Brain pericyte (primary cell): ENCODE data around the gene NRN1L.
A peak's percentile ranks its signal among the peaks of the same experiment; 100 is the strongest.
"Not testable (repeated sequence)": the region's sequence is repeated elsewhere in the genome, so short reads cannot be mapped to it uniquely, and the experiment has no call there.

Experiments used
- DNase-seq: peaks from one replicate; pipeline ENCODE4 v3.0.0-alpha.2; 2012; ENCODE audit warnings: low read depth, low spot score

NRN1L gene

DNA sequence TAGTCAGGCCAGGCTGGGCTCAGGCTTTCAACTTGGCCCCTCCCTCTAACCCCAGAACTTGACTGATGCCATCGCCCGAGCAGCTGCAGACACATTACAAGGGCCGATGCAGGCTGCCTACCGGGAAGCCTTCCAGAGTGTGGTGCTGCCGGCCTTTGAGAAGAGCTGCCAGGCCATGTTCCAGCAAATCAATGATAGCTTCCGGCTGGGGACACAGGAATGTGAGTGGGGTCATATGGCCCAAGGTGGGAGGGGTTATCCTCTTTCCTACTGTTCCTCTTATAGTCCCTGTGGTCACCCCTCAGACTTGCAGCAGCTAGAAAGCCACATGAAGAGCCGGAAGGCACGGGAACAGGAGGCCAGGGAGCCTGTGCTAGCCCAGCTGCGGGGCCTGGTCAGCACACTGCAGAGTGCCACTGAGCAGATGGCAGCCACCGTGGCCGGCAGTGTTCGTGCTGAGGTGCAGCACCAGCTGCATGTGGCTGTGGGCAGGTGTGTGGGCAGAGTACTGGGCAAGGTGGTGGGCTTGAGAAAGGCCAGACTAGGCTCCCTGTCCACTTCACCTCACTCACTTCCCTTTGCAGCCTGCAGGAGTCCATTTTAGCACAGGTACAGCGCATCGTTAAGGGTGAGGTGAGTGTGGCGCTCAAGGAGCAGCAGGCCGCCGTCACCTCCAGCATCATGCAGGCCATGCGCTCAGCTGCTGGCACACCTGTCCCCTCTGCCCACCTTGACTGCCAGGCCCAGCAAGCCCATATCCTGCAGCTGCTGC is 2.1 kb upstream of the NRN1L start:
- DNase-seq, result no peak

DNA sequence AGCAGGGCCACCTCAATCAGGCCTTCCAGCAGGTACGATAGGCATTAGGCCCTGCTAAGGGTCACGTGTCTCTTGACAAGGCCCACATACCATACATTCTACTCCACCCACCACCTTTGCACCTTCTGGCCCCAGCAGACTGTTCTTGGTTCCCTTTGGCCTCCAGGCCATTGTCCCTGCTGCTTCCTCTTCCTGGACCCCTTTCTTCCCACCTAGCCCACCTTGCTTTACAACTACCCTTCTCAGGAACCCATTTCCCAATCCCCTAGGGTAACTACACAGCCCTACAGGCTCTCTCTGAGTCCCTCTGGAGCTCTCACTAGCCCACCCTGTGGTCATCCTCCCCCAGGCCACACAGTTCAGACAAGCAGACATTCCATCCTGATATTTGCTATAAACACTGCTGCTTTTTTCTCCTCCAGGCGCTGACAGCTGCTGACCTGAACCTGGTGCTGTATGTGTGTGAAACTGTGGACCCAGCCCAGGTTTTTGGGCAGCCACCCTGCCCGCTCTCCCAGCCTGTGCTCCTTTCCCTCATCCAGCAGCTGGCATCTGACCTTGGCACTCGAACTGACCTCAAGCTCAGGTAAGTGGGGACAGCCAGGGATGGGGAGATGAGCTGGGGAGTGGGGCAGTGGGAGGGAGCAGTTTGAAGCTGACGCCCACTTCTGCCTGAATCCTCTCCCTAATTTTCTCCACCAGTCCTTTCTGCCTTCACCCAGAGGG is 1.4 kb upstream of the NRN1L start:
- DNase-seq, result no peak

DNA sequence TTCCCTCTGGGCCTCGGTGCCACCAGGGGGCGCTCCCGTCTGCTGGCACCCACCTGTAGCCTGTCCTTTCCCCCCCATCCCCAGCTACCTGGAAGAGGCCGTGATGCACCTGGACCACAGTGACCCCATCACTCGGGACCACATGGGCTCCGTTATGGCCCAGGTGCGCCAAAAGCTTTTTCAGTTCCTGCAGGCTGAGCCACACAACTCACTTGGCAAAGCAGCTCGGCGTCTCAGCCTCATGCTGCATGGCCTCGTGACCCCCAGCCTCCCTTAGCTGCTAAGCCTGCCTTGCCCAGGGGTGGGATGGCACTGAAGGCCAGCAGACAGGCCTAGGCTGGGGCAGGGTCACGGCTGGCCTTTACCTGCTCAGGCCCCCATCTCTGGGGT is 818 bp upstream of the NRN1L start:
- no peak for DNase-seq

DNA sequence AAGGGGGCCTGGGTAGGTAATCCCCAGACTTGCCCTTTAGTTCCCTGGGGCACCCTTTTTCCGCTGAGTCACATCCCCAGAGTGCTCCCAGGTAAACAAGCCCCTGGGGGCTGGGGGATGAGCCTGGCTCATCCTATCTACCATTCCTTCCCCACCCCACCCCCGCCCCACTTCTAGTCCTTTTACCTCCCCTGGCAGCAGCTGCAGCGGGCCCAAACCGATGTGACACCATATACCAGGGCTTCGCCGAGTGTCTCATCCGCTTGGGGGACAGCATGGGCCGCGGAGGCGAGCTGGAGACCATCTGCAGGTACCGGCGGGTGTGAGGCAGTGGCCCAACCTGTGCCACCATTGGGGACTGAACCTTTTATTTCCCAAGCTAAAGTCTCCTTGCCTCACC is 860 bp downstream of the NRN1L start:
- DNase-seq, result no peak

DNA sequence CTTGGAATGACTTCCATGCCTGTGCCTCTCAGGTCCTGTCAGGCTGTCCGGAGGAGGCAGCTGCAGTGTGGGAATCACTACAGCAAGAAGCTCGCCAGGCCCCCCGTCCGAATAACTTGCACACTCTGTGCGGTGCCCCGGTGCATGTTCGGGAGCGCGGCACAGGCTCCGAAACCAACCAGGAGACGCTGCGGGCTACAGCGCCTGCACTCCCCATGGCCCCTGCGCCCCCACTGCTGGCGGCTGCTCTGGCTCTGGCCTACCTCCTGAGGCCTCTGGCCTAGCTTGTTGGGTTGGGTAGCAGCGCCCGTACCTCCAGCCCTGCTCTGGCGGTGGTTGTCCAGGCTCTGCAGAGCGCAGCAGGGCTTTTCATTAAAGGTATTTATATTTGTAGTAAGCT is 1.3 kb downstream of the NRN1L start:
- DNase-seq, result no peak

DNA sequence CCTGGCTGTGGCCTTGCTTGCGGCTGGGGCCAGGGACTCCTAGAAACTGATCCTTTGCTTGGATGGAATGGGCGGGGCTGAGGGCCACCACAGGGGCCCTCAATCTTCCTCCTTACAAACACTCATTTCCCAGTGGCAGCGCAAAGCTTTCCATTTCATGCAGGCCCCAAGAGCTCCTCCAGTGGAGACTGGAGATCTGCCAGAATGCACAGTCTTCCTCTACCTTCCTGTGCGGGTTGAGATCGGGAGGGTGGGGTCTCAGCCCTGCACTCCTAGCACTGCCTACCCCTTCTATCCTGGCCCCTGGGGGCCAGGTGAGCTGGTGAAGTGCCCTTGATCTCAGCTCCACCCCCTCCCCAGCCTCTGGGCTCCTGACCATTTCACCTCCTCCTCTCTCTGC is 1.7 kb downstream of the NRN1L start:
- DNase-seq, result no peak

DNA sequence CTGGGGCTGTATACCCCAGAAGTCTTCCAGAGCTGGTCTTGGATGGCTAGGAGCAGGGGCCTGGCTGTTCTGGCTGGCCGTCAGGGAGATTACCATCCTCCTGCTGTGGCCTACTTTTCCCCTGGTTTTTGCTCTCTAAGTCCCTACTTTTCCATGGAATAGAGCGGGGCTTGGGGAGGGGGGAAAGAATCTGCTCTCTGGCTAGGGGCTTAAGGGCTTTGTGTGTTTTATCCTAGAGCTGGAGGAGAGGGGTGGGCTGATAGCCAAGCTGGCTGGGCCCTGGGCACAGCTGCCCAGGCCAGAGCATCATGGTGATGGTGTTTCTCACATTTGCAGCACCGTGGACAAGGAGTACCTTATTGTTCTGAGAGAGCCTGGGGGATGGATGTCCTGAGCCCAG is 3.6 kb downstream of the NRN1L start:
- no peak for DNase-seq

DNA sequence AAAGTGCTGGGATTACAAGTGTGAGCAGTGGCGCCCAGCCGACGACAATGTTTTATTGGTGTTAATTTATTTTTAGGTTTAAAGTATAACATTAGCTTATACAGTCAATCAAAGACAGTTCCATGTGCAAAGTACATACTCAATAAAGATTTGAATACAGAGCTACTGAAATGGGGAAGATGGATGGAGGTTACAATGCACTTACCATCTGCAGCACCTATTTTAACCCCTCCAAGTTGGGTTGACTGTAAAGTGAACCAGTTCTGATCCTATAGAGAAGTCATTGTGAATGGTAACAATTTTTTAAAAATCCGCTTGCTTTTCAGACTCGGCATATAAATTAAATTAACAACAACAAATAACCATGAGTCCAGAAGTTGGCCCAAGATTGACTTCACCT is 7.7 kb downstream of the NRN1L start:
- no peak for DNase-seq

DNA sequence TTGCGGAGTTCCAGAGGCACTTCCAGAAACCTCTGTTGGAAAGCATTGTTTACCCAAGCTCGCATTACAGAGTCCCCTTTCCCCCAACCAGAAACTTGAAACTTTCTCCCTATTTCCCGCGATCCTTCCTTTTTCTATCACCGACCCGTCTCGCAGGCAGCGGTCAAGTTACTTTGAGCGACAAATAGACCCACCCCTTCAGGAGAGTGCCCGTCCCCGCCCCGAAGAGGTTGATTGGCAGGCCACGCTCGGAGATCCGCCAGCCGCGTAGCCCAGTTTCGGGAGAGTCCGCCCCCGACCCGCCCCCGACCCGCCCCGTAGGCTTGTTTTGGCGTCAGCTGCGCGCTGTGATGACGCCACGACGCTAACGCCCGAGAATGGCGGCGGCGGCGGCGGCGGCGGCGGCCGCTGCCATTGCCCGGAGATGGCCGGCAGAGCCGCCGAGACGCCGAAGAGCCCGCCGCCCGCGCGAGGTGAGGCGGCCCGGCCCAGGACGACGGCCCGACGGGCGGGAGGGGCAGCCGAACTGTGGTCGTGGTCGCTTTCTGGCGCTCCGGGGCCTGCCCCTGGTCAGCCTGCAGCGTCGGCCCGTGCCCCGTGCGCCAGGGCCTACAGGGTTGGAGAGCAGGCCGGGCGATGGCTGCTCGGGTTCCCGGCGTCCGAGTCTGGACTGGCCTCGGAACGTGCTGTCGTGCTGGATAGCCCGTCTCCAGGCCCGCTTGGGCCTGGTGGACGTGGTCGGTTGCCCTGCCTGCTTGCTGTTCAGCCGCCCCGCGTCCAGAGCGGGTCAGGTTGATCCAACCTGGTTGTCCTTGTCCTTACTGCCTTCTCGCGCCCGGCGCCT is 8.4 kb downstream of the NRN1L start, which contains the start of gene PSKH1:
Gene PSKH1, plus strand, starts transcription at position 356 of the 844 bp plus-strand sequence. CDS start 15,496 bp downstream, outside the sequence.
- peak; percentile 85 for DNase-seq

DNA sequence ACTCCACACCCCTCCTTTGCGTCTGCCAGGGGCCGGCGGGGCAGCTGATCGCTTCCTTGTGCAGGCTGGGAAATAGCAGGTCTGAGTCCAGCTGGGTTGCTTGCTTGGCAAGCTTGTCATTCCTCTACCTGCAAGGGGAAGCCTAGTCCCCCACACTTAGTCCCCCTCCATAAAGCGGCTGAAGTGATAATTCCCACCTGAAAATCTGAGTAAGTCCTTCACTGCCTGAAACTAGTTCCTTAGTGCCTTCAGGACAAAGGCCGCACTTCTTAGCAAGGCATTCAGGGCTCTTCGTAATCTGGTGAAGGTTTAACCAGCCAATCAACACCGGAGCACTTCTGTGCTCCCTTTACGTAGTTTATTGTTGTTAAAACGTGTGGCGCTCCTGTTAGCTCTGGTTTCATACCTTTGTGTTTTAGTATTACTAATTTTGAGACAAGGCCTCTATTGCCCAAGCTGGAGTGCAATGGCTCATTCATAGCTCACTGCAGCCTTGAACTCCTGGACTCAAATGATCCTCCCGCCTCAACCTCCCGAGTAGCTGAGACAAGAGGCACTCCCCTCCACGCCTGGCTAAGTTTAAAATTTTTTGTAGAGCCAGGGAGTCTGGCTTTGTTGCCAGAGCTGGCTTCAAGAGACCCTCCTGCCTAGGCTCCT is 9.2 kb downstream of the NRN1L start:
- DNase-seq, result no peak

DNA sequence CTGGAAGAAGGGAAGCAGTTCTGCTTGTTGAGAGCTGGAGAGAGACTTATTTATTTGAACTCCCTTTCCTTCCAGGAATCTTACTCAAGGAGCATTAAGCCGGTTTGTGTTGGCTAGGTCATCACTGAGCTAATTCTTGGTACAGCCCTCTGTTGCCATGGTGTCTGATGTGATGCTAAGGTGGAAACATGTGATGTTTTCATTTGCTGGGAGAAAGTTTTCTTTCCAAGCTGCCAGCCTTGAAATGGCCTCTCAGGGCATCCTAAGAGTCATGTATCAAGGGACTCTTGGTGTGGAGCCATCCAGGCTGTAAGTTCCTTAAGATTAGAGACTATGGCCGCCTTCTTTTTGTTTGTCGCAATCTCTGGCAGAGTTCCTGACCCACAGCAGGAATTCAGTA is 12.5 kb downstream of the NRN1L start:
- no peak for DNase-seq

DNA sequence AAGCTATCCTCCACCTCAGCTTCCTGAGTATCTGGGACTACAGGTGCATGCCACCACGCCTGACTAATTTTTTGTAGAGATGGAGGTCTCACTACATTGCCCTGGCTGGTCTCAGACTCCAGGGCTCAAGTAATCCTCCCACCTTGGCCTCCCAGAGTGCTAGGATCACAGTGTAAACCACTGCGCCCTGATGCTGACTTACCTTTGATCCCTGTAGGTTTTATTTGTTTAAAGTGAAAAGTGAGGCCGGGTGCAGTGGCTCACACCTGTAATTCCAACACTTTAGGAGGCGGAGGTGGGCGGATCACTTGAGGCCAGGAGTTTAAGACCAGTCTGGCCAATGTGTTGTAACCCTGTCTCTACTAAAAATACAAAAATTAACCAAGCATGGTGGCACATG is 17.0 kb downstream of the NRN1L start:
- DNase-seq, result no peak

DNA sequence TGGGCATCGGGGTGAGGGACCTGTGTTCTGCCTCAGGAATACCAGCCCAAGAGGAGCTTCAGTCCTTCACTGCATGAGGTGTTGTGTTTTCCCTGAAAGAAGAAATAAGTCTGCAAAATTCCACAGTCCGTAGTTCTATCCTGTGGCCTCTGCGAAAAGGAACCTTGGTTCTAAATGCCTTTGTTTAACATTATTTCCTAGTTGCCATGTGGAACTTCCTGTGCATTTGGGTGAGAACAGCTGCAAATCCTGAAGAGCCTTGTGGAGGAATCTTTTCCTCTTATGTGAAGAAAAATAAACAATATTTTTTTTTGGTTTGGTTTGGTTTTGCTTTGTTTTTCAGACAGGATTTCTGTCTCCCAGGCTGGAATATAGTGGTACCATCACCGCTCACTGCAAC is 18.1 kb downstream of the NRN1L start:
- DNase-seq, result no peak

DNA sequence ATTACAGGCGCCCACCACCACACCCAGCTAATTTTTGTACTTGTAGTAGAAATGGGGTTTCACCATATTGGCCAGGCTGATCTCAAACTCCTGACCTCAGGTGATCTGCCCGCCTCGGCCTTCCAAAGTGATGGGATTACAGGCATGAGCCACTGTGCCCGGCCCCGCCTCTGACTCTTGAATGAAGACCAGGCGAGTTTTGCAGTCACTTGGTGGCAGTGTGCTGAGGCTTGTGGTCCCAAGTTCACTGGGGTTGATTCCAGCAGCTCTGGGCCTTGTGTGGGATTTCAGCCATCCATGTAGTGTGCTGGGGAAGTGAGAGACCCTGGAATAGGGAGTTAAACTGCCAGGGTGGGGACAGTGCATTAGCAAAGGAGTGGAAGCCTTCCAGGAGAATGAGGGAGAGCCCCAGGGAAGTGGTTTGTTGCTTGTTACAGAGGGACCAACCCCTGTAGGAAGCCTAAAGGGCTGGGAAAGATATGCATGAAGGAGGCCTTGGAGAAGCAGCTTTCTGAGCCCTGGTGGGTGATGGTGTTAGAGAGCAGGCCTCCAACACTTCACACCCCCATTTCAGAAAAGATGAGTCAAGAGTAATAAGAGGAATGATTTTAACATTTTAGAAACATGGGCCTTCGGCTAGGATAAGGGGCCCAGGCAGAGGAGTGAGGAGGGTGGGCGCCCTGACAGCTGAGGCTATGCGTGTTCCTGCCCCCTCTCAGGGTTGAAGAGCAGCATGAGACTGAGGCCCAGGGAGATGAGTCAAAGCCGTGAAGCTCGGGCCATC is 22.9 kb downstream of the NRN1L start:
- no peak for DNase-seq

DNA sequence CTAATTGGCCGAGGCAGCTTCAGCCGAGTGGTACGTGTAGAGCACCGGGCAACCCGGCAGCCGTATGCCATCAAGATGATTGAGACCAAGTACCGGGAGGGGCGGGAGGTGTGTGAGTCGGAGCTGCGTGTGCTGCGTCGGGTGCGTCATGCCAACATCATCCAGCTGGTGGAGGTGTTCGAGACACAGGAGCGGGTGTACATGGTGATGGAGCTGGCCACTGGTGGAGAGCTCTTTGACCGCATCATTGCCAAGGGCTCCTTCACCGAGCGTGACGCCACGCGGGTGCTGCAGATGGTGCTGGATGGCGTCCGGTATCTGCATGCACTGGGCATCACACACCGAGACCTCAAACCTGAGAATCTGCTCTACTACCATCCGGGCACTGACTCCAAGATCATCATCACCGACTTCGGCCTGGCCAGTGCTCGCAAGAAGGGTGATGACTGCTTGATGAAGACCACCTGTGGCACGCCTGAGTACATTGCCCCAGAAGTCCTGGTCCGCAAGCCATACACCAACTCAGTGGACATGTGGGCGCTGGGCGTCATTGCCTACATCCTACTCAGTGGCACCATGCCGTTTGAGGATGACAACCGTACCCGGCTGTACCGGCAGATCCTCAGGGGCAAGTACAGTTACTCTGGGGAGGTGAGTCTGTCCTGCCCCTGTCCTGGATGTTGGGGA is 24.5 kb downstream of the NRN1L start:
- no peak for DNase-seq

DNA sequence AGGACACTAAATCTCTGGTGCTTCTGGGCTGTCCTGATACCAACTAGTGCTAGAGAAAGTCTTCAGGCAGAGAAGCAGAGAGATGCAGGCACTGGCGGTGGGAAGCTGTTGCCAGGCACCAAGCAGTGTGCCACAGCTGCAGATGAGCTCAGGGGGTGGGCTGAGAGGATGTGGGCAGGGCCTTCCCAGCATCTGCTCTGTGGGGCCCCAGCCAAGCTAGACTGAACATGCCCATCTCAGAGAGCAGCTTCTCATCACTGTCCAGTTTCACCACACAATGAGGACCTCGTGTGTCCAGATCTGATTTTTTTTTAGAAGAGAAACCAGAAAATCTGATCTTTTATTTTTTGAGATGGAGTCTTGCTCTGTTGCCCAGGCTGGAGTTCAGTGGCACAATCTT is 25.5 kb downstream of the NRN1L start:
- DNase-seq, result peak; percentile 81

DNA sequence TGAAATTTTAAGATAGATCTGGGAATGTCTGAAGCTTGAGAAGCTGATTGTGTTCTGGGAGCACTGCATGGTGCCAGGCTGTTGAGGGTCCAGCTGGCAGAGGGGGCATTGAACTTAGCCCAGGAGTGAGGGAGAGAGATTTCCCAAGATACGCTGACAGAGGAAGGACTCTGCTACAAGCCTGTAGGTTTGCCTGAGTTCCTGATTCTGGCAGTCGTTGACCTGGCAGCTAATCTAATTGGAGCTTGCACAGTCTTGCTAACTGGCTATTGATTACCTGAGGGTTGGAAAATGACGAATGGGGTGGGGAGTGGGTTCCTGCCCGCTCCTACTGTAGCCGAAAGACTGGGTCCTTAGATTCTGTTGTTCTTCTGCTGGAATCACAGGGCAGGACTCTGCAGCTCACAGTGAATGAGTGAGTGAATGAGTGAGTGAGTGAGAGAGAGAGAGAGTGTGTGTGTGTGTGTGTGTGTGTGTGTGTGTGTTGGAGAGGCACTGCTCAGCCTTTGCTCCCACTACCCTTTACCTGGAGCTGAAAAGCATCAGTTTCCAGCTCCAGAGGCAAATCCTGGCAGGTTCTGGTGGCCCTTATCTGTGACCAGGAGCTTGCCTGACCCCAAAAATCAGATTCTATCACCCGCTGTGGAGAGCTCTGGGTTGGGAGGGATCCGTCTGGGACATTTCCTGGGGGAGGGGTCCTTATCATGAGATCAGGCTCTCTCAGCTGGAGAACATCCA is 30.2 kb downstream of the NRN1L start:
- DNase-seq, result no peak

DNA sequence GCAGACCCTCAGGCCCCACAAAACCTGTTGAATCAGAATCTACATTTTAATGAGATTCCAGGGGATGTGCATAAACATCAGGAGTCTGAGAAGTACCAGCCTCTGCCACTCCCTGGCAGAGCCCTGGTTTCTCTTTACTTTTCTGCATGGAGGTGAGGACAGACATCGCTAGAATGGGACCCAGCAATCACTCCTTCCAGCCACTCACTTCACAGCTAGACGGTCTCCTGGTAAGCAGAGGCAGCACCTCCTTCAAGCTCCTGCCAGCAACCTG is 30.7 kb downstream of the NRN1L start:
- not testable (repeated sequence) for DNase-seq

DNA sequence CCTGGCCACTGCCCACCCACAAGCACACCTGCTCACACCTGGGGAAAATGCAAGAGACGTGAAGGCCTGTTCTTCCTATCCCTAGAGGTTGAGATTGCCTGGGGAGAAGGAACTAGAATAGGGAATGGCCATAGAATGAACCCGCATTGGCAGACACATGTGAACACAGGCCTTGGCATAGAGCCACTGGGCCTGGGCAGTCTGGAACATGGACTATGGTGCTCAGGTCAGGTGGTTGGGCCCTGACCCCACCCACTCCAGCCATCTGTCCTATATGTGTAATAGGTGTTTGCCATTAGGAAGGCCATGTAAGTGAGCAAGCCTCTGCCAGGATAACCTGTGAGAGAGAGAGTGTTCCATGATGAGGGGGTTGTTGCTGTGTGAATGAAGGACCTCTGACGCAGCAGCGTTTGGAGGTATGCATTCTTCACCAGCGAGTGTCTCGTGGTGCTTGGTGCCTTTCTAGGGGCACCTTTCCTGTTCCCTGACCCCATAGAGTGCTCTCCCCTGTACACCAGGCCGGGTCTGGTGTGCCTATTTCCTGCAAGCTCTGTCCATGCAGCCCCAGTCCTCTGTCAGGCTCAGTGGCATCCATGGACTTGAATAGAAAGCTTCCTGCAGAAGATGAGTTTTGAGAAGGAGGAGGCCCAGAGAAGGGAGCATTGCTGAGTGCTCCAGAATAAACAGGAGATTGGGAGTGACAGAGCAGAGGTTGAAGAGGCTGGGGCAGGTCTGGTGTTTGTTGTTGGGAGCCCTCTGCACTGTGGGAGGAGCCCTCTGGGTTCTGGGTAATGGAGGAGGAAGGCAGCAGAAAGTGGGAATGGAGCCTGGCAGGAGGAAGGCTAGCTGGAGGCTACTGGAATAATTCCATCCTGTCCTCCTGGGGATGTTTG is 31.4 kb downstream of the NRN1L start:
- no peak for DNase-seq
